HUES48 (cell line): ENCODE measurements around the gene RAB42.
A peak's percentile ranks its signal among the peaks of the same experiment; 100 is the strongest.
"Not testable (repeated sequence)": the region's sequence is repeated elsewhere in the genome, so short reads cannot be mapped to it uniquely, and the experiment has no call there.

Experiments
- H3K27ac ChIP-seq: one replicate; pipeline ENCODE4 v1.7.0; 2013; ENCODE audit warnings: low read depth, low read length, inconsistent platforms
- H3K27me3 ChIP-seq: 2 replicates; pipeline ENCODE4 v1.6.1; 2013; ENCODE audit warnings: mild to moderate bottlenecking, low read length; ENCODE audit not compliant: control insufficient read depth, insufficient read depth
- H3K36me3 ChIP-seq: 2 replicates; pipeline ENCODE4 v1.6.1; 2013; ENCODE audit warnings: low read length; ENCODE audit not compliant: control insufficient read depth, insufficient read depth
- H3K4me1 ChIP-seq: 2 replicates; pipeline ENCODE4 v1.6.1; 2013; ENCODE audit warnings: mild to moderate bottlenecking, low read length; ENCODE audit not compliant: control insufficient read depth, insufficient read depth
- H3K4me3 ChIP-seq: 2 replicates; pipeline ENCODE4 v1.5.1; 2013; ENCODE audit warnings: mild to moderate bottlenecking, low read depth, low read length
- H3K9ac ChIP-seq: 2 replicates; pipeline ENCODE4 v1.6.1; 2013; ENCODE audit warnings: mild to moderate bottlenecking, low read depth, low read length, moderate library complexity
- H3K9me3 ChIP-seq: 2 replicates; pipeline ENCODE4 v1.6.1; 2013; ENCODE audit warnings: low read length; ENCODE audit not compliant: control insufficient read depth, insufficient read depth

RAB42 gene

GRCh38 chr1:28571911-28572310, 20.2 kb upstream of the RAB42 start:
- Histone ChIP-seq H3K36me3 (peaks cover 63% of the 10 kb centered on the region), H3K27me3 (no peaks in the 10 kb centered on the region), H3K4me3 (no peak overlapping the region), H3K9me3 (no peaks in the 10 kb centered on the region), H3K9ac (no peak overlapping the region), H3K27ac (no peak overlapping the region), H3K4me1 (no peaks in the 10 kb centered on the region)

GRCh38 chr1:28572891-28573290, 19.2 kb upstream of the RAB42 start:
- not testable (repeated sequence) for H3K9me3 ChIP-seq, H3K9ac ChIP-seq, H3K27ac ChIP-seq, H3K4me1 ChIP-seq, H3K4me3 ChIP-seq, H3K27me3 ChIP-seq
- peaks cover 64% of the 10 kb centered on the region for H3K36me3 ChIP-seq

GRCh38 chr1:28573564-28573963, 18.5 kb upstream of the RAB42 start:
- no peaks in the 10 kb centered on the region for H3K27me3 ChIP-seq
- no peak overlapping the region for H3K4me3 ChIP-seq
- no peaks in the 10 kb centered on the region for H3K4me1 ChIP-seq
- no peak overlapping the region for H3K27ac ChIP-seq
- H3K9me3 ChIP-seq, result no peaks in the 10 kb centered on the region
- no peak overlapping the region for H3K9ac ChIP-seq
- peaks cover 64% of the 10 kb centered on the region for H3K36me3 ChIP-seq

- H3K36me3 ChIP-seq, result peaks cover 66% of the 10 kb centered on the region
- no peaks in the 10 kb centered on the region for H3K27me3 ChIP-seq
Observed at GRCh38 chr1:28577052-28577678, 14.9 kb upstream of the RAB42 start.

GRCh38 chr1:28577738-28578536, 14.1 kb upstream of the RAB42 start:
- no peak overlapping the region for H3K9ac ChIP-seq
- H3K27ac ChIP-seq, result peak overlapping the region; percentile 48
- H3K4me1 ChIP-seq, result peaks cover 7% of the 10 kb centered on the region; the same call in 1 of the 2 replicates
- H3K27me3 ChIP-seq, result no peaks in the 10 kb centered on the region
- H3K36me3 ChIP-seq, result peaks cover 64% of the 10 kb centered on the region
- H3K9me3 ChIP-seq, result no peaks in the 10 kb centered on the region
- H3K4me3 ChIP-seq, result no peak overlapping the region

More at GRCh38 chr1:28577052-28577678, 14.9 kb upstream of the RAB42 start:
- Histone ChIP-seq H3K9ac (no peak overlapping the region), H3K9me3 (no peaks in the 10 kb centered on the region), H3K4me3 (no peak overlapping the region), H3K27ac (peak overlapping the region; percentile 28), H3K4me1 (peaks cover 3% of the 10 kb centered on the region; the same call in 1 of the 2 replicates)

- H3K9ac ChIP-seq, result no peak overlapping the region
- peaks cover 58% of the 10 kb centered on the region for H3K36me3 ChIP-seq
- no peak overlapping the region for H3K4me3 ChIP-seq
- peak overlapping the region; percentile 64 for H3K27ac ChIP-seq
- H3K4me1 ChIP-seq, result peaks cover 7% of the 10 kb centered on the region; the same call in 1 of the 2 replicates
- H3K9me3 ChIP-seq, result no peaks in the 10 kb centered on the region
- no peaks in the 10 kb centered on the region for H3K27me3 ChIP-seq
Observed at GRCh38 chr1:28578696-28579218, 13.3 kb upstream of the RAB42 start.

- Histone ChIP-seq H3K36me3 (peaks cover 52% of the 10 kb centered on the region), H3K9ac (no peak overlapping the region), H3K27me3 (no peaks in the 10 kb centered on the region), H3K9me3 (no peaks in the 10 kb centered on the region), H3K27ac (no peak overlapping the region), H3K4me1 (peaks cover 7% of the 10 kb centered on the region; the same call in 1 of the 2 replicates), H3K4me3 (peak overlapping the region; percentile 94)
Observed at GRCh38 chr1:28579401-28579800, 12.7 kb upstream of the RAB42 start.

GRCh38 chr1:28580722-28581530, 11.1 kb upstream of the RAB42 start:
- H3K4me3 ChIP-seq, result peak overlapping the region; percentile 94
- peak overlapping the region; percentile 90 for H3K9ac ChIP-seq
- peaks cover 44% of the 10 kb centered on the region for H3K36me3 ChIP-seq
- peaks cover 7% of the 10 kb centered on the region; the same call in 1 of the 2 replicates for H3K4me1 ChIP-seq
- peak overlapping the region; percentile 92 for H3K27ac ChIP-seq
- H3K9me3 ChIP-seq, result no peaks in the 10 kb centered on the region
- no peaks in the 10 kb centered on the region for H3K27me3 ChIP-seq

- H3K4me1 ChIP-seq, result peaks cover 7% of the 10 kb centered on the region; the same call in 1 of the 2 replicates
Observed at GRCh38 chr1:28581531-28582247, 10.4 kb upstream of the RAB42 start.

GRCh38 chr1:28582248-28582615, 9.8 kb upstream of the RAB42 start:
- Histone ChIP-seq H3K9ac (peak overlapping the region; percentile 81), H3K27ac (peak overlapping the region; percentile 92)

More at GRCh38 chr1:28581531-28582247, 10.4 kb upstream of the RAB42 start:
- peaks cover 44% of the 10 kb centered on the region for H3K36me3 ChIP-seq
- H3K9ac ChIP-seq, result peak overlapping the region; percentile 90
- peak overlapping the region; percentile 94 for H3K4me3 ChIP-seq
- peak overlapping the region; percentile 92 for H3K27ac ChIP-seq
- no peaks in the 10 kb centered on the region for H3K27me3 ChIP-seq
- no peaks in the 10 kb centered on the region for H3K9me3 ChIP-seq

More at GRCh38 chr1:28582248-28582615, 9.8 kb upstream of the RAB42 start:
- Histone ChIP-seq H3K4me1 (peaks cover 7% of the 10 kb centered on the region; the same call in 1 of the 2 replicates), H3K4me3 (peak overlapping the region; percentile 94), H3K27me3 (no peaks in the 10 kb centered on the region), H3K9me3 (no peaks in the 10 kb centered on the region), H3K36me3 (peaks cover 38% of the 10 kb centered on the region)
